ENCODE results near the gene CPO.

DNA sequence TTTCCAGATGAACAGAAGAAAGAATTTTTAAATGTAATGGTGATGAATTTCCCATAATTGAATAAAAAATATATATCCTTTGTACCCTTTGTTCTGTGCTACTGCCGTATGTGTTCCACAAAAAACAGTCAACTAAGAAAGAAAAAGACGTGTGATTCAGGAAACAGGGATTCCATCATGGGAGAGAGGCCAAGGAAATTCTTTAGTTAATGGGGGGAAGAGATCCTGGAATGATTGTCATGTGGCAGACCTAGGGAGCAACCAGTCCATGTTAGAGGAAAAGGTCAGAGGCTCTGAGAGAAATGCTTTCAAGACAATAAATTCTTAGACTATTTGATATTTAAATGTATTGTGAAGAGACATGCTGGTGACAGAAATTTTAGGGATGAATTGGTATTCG, 76.6 kb downstream of the CPO start:
- TF ChIP-seq, protein P1, sequence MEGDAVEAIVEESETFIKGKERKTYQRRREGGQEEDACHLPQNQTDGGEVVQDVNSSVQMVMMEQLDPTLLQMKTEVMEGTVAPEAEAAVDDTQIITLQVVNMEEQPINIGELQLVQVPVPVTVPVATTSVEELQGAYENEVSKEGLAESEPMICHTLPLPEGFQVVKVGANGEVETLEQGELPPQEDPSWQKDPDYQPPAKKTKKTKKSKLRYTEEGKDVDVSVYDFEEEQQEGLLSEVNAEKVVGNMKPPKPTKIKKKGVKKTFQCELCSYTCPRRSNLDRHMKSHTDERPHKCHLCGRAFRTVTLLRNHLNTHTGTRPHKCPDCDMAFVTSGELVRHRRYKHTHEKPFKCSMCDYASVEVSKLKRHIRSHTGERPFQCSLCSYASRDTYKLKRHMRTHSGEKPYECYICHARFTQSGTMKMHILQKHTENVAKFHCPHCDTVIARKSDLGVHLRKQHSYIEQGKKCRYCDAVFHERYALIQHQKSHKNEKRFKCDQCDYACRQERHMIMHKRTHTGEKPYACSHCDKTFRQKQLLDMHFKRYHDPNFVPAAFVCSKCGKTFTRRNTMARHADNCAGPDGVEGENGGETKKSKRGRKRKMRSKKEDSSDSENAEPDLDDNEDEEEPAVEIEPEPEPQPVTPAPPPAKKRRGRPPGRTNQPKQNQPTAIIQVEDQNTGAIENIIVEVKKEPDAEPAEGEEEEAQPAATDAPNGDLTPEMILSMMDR (IDR thresholded peaks at IDR 0.05; ENCODE audit: low read length): no peak
- TF ChIP-seq EZH2 (IDR thresholded peaks at IDR 0.05; ENCODE audit: borderline replicate concordance, low read length): no peak
